Fibroblast of skin of abdomen (primary cell): ENCODE results near the gene KIF21A. TPM values are rescaled to one million over a fixed set of nuclear protein-coding genes. Genes with fewer than 3 reads are reported as not detected.
"Not testable (repeated sequence)": the region's sequence is repeated elsewhere in the genome, so short reads cannot be mapped to it uniquely, and the experiment has no call there.

Source experiments
- DNase-seq: peaks from one replicate; pipeline ENCODE4 v3.0.0-alpha.2; 2013
- polyA plus RNA-seq, 2 experiments: library from polyadenylated mRNA; unstranded; fragments of 120-200 nt; gene quantifications; one replicate each; pipeline ENCODE4 v1.2.1, GENCODE V29; 2013; ENCODE audit not compliant: insufficient read length in 2 of 2

KIF21A gene, protein sequence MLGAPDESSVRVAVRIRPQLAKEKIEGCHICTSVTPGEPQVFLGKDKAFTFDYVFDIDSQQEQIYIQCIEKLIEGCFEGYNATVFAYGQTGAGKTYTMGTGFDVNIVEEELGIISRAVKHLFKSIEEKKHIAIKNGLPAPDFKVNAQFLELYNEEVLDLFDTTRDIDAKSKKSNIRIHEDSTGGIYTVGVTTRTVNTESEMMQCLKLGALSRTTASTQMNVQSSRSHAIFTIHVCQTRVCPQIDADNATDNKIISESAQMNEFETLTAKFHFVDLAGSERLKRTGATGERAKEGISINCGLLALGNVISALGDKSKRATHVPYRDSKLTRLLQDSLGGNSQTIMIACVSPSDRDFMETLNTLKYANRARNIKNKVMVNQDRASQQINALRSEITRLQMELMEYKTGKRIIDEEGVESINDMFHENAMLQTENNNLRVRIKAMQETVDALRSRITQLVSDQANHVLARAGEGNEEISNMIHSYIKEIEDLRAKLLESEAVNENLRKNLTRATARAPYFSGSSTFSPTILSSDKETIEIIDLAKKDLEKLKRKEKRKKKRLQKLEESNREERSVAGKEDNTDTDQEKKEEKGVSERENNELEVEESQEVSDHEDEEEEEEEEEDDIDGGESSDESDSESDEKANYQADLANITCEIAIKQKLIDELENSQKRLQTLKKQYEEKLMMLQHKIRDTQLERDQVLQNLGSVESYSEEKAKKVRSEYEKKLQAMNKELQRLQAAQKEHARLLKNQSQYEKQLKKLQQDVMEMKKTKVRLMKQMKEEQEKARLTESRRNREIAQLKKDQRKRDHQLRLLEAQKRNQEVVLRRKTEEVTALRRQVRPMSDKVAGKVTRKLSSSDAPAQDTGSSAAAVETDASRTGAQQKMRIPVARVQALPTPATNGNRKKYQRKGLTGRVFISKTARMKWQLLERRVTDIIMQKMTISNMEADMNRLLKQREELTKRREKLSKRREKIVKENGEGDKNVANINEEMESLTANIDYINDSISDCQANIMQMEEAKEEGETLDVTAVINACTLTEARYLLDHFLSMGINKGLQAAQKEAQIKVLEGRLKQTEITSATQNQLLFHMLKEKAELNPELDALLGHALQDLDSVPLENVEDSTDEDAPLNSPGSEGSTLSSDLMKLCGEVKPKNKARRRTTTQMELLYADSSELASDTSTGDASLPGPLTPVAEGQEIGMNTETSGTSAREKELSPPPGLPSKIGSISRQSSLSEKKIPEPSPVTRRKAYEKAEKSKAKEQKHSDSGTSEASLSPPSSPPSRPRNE (N-terminal part only)
- polyA plus RNA-seq (2013, experiment 1 of 2; ENCODE audit: insufficient read length), result 3.7 TPM
- polyA plus RNA-seq (2013, experiment 2 of 2; ENCODE audit: insufficient read length), result 3.2 TPM

DNA sequence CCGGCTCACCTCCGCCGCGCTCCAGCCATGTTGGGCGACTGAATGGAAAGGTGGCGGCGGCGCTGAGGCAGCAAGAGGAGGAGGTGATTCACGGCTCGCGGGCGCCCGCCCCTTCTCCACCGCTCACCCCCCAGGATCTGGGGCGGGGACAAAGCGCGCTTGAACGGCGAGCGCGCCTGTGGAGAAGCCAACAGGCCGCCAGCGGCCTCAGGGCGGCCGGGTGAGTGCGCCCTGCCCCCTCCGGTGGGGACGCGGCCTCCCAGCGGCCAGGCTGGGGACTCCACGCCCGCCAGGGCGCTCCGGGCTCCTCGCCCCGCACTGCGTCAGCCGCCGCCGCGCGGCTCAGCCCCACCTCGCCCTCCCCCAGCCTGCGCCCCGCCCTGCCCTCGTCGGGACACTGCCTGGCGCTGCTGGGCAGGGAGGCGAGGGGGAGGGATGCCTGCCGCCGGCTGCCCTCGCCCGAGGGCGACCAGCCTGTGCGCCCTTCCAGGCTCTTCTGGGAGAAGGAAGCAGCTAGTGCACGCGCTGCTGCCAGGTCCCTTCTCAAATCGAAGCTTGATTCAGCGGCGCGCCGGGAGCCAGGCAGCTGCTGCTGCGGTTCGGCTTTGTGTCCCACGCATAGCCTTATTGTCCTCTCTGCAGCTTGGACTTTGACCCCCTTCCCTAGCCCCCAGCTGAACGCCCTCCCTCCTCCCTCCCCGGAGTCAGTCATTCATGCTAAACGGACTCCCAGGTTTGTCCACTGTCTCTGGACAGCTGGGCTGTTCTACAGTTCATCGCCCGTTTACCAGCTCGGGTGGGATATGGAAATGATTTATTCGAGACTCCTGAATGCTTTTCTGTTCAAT, at the start of gene KIF21A:
TSS of gene KIF21A (minus strand) at position 40 of the 848 bp plus-strand sequence. CDS start 150 bp downstream, outside the sequence.
- peak; percentile 90 for DNase-seq

DNA sequence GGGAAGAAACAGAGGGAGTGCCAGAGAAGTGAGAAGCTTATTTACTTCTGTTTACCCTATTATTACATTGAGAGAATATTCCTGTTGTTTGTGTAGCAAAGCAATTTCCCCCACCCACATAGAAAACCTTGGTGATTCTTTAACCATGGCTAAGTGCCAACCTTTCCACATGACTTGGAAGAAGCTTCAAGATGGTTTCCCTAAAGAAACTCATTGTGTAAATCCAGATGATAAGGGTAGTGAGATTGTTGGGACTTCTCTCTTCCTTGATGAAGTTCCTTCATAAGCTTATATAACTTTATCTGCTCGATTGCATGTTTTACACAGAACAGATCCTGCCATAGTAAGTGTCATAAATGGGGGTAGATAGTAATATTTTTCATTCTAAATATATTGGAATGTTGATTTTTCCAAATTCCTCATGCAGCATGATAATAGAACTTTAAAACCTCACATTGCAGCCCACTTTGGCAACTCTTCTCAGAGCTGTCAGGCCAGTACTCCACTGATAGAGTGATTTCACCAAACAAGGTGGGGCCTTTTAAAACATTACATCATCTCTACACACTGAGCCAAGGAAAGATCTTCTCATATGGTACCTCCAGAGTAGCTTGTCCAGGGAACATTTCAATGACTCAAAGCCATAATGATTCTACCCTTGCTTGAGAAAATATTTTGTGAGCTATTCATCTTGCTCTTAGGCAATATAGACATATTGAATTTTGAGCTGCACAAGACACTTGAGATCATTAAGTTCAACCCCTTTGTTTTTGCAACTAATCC, 47.8 kb upstream of the KIF21A start:
- peak; percentile 18 for DNase-seq

DNA sequence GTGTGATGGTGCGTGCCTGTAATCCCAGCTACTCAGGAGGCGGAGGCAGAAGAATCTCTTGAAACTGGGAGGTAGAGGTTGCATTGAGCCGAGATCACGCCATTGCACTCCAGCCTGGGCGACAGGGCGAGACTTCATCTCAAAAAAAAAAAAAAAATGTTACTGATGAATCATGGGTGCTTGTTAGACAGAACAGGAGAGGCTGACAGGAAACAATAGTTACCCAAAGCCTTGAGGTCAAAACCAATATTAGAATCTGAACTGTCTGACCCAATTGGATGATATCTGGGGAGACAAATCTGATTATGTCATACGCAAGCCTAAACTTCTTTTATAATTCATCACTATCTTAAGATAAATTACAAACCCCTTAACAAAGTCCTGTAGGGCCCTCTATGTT, 40.7 kb upstream of the KIF21A start:
- no peak for DNase-seq

DNA sequence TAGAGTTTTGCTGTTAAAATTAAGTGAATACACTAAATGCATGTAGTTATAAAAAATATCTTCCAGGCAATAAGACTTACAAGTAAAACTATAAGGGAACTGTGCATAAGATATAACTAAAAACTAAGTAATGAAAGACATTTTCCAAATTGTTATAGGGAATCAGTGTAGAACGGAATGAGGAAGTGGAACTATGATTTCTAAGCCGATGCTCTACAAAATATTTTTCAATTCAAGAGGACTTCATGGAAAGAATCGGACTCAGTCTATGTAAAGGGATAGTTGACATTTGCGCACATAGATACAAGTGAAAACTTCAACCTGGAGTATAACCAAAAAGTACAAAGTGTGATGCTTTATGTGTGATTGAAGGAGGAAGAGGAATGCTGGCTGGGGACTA, 40.1 kb upstream of the KIF21A start:
- no peak for DNase-seq

DNA sequence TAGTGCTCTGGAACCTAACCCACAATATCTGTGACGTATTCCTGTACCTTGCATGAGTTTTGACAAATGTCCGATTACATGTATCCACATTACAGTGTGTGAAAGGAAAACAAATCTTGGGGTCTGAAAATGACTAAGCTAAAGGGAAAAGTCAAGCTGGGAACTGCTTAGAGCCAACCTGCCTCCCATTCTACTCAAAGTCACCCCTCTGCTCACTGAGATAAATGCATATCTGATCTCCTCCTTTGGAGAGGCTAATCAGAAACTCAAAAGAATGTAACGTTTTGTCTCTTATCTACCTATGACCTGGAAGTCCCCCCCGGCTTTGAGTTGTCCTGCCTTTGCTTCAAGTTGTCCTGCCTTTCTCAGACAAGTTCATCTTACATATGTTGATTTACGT, 34.0 kb upstream of the KIF21A start:
- DNase-seq, result no peak

DNA sequence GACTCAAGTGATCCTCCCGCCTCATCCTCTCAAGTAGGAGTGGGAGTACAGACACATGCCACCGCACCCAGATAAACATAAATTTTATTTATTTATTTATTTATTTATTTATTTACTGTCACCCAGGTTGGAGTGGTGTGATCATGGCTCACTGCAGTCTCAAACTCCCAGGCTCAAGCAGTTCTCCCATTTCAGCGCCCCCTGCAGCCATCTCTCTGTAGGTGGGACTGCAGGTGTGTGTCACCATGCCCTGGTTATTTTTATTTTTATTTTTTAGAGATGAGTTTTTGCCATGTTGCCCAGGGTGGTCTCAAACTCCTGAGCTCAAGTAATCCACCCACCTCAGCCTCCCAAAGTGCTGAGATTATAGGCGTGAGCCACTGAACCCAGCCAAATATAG, 33.2 kb upstream of the KIF21A start:
- DNase-seq, result no peak

DNA sequence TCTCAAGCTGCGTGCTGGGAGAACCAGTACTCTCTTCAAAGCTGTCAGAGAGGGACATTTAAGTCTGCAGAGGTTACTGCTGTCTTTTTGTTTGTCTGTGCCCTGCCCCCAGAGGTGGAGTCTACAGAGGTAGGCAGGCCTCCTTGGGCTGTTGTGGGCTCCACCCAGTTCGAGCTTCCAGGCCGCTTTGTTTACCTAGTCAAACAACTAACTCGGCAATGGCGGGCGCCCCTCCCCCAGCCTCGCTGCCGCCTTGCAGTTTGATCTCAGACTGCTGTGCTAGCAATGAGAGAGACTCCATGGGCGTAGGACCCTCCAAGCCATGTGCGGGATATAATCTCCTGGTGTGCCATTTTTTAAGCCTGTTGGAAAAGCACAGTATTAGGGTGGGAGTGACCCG, 32.2 kb upstream of the KIF21A start:
- DNase-seq, result not testable (repeated sequence)

DNA sequence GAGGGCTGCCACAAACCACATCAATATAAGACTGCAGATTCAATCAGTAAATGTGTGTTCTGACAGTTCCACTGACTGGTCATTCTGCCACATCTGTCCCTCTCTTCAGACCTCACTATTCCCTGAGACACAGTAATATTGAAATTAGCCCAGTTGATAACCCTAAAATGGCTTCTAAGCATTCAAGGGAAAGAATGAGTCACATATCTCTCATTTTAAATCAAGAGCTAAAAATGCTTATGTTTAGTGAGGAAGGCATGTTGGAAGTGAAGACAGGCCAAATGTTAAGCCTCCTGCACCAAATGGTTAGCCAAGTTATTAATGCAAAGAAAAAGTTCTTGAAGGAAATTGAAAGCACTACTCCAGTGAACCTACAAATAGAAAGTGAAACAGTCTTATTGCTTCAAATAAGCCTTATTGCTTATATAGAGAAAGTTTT, 24.5 kb upstream of the KIF21A start:
- DNase-seq, result no peak

DNA sequence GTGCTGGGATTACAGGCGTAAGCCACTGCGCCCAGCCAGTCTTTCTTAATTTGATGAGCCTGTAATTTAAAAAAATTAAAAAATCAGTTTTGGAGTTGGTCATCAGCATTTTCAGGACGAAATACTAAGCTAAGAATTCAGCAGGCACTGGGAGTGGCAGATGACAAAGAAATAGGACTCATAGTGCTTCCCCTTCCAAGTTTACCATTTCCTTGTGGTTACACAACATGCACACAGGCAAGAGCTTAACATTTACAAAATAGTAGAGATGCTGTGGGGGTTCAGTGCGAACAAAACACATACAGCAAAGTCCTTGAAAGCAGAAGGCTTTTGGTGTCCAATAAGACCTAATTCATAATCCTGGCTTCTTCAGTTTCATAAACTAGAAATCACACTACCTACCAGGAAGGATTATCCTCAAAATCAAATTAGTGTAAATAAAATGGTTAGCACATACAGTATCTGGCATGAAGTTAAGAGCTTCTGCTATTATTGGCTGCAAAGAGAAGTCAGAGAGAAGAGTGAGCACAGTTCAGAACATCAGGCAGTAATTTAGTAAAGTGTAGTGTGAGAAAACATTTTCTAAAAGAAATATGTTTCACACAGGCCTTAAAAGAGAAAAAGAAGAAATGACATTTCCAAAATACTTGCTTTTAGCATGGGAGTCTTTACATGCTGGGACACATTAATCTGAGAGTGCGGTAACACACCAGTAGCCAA, 22.2 kb upstream of the KIF21A start:
- DNase-seq, result no peak

DNA sequence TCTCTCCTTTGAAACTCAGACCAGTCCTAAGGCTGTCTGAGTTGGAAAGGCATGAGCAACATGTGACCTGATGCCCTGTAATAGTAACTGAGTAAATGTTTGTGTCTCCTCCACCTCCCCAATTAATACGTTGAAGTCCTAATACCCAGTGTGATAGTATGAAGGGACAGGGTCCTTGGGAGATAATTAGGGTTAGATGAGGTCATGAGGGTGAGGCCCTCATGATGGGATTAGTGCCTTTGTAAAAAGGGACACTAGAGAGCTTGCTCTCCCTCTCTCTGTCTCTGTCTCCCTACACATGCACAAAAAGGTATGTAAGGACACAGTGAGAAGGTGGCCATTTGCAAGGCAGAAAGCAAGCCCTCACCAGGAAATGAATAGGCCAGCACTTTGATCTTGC, 18.1 kb upstream of the KIF21A start:
- no peak for DNase-seq

DNA sequence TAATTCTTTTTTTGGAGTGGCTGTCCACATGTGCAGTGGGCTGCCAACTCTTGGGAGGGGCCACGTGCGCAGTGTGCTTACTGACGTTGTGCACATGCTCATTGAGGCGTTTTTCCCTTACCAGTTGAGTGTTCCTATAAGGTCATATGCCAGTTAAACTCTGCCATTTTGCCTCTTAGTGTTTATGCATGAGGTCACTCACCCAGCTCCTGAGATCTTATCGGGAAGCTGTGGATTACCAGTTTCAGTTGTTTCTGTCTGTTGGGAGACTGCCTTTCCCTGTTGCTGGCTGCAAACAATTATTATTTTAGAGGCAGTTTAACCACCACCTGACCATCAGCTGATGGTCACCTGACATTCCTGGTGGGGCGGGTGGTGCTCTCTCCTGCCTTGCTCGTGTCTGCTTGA, 16.1 kb upstream of the KIF21A start:
- no peak for DNase-seq

DNA sequence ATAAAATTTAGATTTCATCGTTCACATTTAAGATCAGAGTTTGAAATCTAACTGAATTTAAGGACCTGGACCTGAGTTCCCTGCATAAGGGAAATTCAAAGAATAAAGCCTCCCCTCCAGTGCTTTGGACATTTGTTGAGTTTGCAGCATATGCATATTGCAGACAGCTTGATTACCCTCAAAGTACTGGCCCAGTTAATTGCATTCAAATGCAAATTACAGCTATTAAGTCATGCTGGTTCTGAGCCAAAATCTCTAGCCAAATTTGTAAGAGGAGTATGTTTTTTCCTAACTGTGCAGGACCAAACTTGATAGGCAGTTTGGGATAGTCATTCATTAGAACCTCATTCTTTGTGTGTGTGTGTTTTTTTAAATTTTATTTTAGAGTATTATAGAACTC, 9.1 kb upstream of the KIF21A start:
- DNase-seq, result no peak

DNA sequence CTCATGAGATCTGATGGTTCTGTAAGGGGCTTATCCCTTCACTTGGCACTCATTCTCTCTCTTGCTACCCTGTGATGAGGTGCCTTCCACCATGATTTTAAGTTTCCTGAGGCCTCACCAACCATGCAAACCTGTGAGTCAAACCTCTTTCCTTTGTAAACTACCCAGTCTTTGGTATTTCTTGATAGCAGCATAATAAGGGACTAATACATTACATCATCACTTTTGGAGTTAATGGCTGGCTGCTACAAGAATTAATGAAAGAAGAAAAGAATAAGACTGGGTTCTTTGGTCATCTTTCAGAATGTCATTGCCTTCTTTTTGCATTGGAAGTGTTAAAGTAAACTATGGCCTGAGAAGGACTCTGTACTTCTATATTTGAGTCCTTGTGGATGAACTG, 5.1 kb upstream of the KIF21A start:
- no peak for DNase-seq

DNA sequence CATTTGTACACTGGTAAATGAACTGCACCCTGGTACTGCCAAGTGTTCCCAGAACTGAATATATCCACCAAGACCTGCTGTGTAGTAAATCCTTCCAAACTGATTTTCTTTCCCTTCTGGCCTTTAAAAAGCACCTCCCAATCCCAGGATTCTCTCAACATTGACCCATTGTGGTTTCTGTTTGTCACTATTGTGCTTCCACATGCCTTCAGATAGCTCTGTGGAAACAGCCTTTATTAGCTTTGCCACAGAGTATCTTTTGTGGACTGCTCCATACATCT, 949 bp upstream of the KIF21A start:
- no peak for DNase-seq

DNA sequence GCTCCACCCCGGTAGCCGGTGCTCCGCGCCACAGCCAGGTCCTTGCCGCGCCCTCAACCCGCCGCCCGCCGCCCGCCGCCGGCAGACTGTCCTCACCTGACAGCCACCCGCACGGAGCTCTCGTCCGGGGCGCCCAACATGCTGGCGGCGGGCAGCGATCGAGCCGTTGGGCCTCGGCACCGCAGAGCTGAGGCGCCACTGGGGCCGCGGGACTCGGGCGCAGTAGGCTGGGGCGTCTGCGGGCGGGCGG, 164 bp downstream of the KIF21A start:
- DNase-seq, result no peak

DNA sequence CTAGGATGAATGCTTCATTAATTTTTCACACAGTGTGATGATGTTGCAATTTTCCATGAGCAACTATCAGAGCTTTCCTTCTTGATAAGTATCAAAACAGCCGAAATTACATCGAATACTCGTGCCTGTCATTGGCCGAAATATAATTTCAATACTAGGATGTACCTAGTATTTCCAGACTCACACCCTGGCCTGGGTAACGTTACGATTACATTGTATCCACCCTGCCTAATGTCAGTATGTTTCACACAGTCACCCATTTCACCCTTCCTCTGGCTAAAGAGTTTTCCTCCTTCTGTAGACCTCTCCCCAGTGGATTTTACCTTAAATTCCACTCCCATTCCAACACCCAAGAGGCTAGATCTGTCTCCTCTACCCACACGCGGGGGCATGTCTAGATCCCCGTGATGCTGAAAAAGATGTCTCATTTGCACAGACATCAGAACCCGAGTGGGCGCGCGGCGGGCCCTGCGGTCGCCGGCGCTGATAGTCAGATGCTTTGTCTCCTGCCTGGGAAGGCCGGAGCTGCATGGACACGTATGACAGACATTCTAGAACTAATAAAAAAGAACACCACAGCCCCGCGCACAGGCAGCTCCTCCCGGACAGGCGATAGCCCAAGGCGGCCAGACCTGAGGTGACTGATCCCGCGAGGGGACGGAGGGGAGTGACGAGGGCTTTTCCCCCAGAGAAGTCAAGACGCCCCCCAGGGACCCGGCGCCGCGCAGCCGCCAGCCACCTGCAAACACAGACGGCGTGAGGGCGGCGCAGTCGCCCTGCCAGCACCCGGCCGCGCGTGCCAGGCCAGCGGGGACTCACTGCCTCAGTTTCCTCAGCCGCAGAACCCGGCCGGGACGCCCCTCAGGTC, 723 bp downstream of the KIF21A start:
- peak; percentile 2 for DNase-seq

DNA sequence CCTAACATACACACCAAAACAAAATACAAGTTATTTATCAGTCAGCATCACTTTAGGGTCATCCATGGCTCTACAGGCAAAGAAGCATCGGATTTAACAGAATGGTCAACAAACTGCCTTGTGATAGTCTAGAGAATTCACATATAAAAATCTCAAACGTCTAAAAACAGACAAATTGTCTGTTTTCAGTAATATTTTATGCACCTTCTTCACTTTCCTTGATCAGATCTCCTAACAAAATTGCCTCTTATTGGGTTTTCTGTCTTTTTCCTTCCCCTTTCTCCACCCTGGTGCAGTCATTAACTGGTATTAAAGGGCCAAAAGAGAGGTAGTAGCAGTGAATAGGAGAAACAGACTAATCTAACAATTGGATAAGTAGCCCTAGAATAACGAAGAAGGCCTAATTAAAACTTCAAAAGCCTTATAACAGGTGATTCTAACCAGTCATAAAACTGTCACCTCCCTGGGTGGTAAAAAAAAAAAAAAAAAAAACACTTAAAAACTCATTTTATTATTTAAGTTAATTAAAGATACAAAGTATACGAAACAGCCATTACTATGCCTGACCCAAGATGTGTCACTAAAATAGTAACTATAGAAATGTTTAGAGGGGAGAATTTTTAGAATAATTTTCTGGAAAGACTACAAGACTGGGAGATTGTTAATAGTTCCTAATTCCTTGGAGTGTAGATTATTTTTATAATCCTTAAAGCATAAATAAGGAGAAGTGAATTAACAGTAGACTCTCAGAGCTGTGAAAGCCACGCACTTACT, 1.5 kb downstream of the KIF21A start:
- DNase-seq, result no peak

DNA sequence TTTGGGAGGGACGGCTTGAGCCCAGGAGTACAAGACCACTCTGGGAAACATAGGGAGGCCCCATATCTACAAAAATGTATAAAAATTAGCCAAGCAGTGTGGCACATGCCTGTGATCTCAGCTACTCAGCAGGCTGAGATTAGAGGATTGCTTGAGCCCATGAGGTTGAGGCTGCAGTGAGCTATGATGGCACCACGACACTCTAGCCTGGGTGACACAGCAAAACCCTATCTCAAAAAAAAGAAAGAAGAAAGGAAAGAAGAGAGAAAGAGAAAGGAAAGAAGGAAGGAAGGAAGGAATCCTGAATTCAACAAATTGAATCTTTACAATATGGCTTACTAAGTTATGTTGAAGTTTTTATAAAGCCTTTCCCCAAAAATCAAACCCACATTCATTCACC, 2.1 kb downstream of the KIF21A start:
- no peak for DNase-seq

DNA sequence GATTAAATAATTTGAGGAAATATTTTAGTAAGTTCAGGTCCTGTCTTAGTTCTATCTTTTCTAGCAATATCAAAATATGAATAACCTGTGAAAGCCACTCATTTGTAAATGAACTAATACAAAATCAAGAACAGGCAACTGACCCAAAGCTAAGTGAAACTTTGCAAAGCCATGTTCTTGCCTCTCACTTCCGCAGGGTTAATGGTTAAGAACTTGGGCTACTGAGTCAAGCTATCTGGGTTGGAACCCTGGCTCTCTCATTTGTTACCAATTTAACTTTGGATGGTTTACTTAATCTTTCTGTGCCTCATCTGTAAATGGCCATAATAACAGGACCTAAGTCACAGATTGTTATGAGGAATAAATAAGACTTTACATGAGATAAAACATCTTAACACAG, 2.8 kb downstream of the KIF21A start:
- DNase-seq, result no peak
